Smooth muscle cell (in vitro differentiated cells): Measurements from ENCODE around the gene CRIM1. TPM values are rescaled to one million over a fixed set of nuclear protein-coding genes. Genes with fewer than 3 reads are reported as not detected.

Experiments
- DNase-seq: peaks from one replicate; lab custom pipeline; 2025; ENCODE audit not compliant: unreplicated experiment; lab: John Stamatoyannopoulos, UW
- H2AFZ ChIP-seq: fragments of 200-600 bp; sonication (generic); 2 replicates; pipeline ENCODE4 v1.6.0; 2016; ENCODE audit warnings: antibody characterized with exemption, low read depth, mild to moderate bottlenecking
- H3F3A ChIP-seq: fragments of 200-600 bp; sonication (generic); 2 replicates; pipeline ENCODE4 v1.6.0; 2017; ENCODE audit warnings: antibody characterized with exemption, low read depth
- H3K27ac ChIP-seq: fragments of 200-600 bp; sonication (generic); 2 replicates; pipeline ENCODE4 v1.5.1; 2016; ENCODE audit warnings: low read depth, mild to moderate bottlenecking
- H3K27me3 ChIP-seq: fragments of 200-600 bp; sonication (generic); 2 replicates; pipeline ENCODE4 v1.6.1; 2016; ENCODE audit warnings: low read depth, mild to moderate bottlenecking
- H3K36me3 ChIP-seq: fragments of 200-600 bp; sonication (generic); 2 replicates; pipeline ENCODE4 v1.5.1; 2016; ENCODE audit warnings: low read depth
- H3K4me1 ChIP-seq: fragments of 200-600 bp; sonication (generic); 2 replicates; pipeline ENCODE4 v1.5.1; 2016; ENCODE audit warnings: low read depth
- H3K4me2 ChIP-seq: fragments of 200-600 bp; sonication (generic); 2 replicates; pipeline ENCODE4 v1.6.0; 2016; ENCODE audit warnings: mild to moderate bottlenecking
- H3K4me3 ChIP-seq: fragments of 200-600 bp; sonication (generic); 2 replicates; pipeline ENCODE4 v1.5.1; 2016; ENCODE audit warnings: mild to moderate bottlenecking
- H3K79me2 ChIP-seq: fragments of 200-600 bp; sonication (generic); 2 replicates; pipeline ENCODE4 v1.6.0; 2016; ENCODE audit warnings: low read depth, mild to moderate bottlenecking
- H3K9ac ChIP-seq: fragments of 200-600 bp; sonication (generic); 2 replicates; pipeline ENCODE4 v1.6.0; 2016; ENCODE audit warnings: low read depth
- H3K9me3 ChIP-seq: fragments of 200-600 bp; sonication (generic); replicated peaks from 2 replicates; pipeline ENCODE4 v1.5.1; 2016; ENCODE audit warnings: low read depth
- H4K20me1 ChIP-seq: fragments of 200-600 bp; sonication (generic); 2 replicates; pipeline ENCODE4 v1.6.0; 2016; ENCODE audit warnings: low read depth
- WGBS: methylation state at CpG from one replicate; pipeline ENCODE4 v1.1.7; 2016; ENCODE audit warnings: low lambda C conversion rate; 5-methylcytosine and 5-hydroxymethylcytosine counted together
- polyA plus RNA-seq: library from polyadenylated mRNA; unstranded; fragments of >200 nt; fragmentation: Nextera tagmentation; extraction: Ambion mirVana; gene quantifications from 2 replicates; pipeline ENCODE4 v1.2.1, GENCODE V29; 2016
- total RNA-seq: library from RNA; depleted of rRNA; stranded (reverse); fragments of >200 nt; gene quantifications from 2 replicates; pipeline ENCODE4 v1.2.3, GENCODE V29; 2014
- TF ChIP-seq, protein P1 (sequence below): fragments of 200-600 bp; sonication (generic); IDR thresholded peaks from 2 replicates; pipeline ENCODE4 v1.5.1; 2017; ENCODE audit warnings: borderline replicate concordance, mild to moderate bottlenecking, antibody characterized with exemption; ENCODE audit not compliant: insufficient read depth, poor library complexity, severe bottlenecking

Gene CRIM1
- total and polyA plus RNA-seq, 2 experiments from 2014 or later, result 10.1 to 28.0 TPM

DNA sequence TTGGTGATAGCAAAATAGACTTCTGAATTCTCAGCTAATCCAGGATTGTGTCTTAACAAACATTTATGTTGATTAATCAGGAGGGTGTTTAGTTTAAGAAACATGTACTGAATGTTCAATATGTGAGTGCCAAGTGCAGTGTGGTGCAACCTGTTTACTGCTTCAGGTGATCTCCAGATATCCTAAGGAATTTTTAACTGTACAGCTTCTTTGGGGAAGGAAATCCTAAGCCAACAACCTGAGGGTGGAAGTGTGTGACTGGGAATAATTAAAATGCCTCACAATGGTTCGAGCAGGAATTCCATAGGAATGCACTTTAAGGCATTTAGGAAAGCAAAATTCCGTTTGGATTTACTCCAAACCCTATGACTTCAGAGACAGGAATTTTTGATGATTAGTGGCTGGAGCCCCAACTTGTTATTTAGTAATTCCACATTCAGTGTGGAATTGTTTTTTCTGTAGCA lies 16.4 kb downstream of the CRIM1 start:
- H3F3A ChIP-seq, result peaks cover 5% of the 10 kb centered on the region
- TF ChIP-seq, protein P1, sequence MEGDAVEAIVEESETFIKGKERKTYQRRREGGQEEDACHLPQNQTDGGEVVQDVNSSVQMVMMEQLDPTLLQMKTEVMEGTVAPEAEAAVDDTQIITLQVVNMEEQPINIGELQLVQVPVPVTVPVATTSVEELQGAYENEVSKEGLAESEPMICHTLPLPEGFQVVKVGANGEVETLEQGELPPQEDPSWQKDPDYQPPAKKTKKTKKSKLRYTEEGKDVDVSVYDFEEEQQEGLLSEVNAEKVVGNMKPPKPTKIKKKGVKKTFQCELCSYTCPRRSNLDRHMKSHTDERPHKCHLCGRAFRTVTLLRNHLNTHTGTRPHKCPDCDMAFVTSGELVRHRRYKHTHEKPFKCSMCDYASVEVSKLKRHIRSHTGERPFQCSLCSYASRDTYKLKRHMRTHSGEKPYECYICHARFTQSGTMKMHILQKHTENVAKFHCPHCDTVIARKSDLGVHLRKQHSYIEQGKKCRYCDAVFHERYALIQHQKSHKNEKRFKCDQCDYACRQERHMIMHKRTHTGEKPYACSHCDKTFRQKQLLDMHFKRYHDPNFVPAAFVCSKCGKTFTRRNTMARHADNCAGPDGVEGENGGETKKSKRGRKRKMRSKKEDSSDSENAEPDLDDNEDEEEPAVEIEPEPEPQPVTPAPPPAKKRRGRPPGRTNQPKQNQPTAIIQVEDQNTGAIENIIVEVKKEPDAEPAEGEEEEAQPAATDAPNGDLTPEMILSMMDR, result no peak
- no peaks in the 10 kb centered on the region for H3K36me3 ChIP-seq
- no peak overlapping the region for H2AFZ ChIP-seq
- H3K4me2 ChIP-seq, result peak overlapping the region; percentile 55
- no peak overlapping the region for H3K4me3 ChIP-seq
- H3K9ac ChIP-seq, result no peak overlapping the region
- H3K79me2 ChIP-seq, result peaks cover 54% of the 10 kb centered on the region
- H3K9me3 ChIP-seq, result no peaks in the 10 kb centered on the region
- peaks cover 39% of the 10 kb centered on the region for H3K4me1 ChIP-seq
- H3K27ac ChIP-seq, result peak overlapping the region; percentile 43
- 2% methylated on average over 2 of the region's 2 CpGs for WGBS
- no peak for DNase-seq
- no peaks in the 10 kb centered on the region for H3K27me3 ChIP-seq
- H4K20me1 ChIP-seq, result peaks cover 13% of the 10 kb centered on the region

GRCh38 chr2:36373149-36373926 lies 17.8 kb downstream of the CRIM1 start:
- H3K79me2 ChIP-seq, result peaks cover 42% of the 10 kb centered on the region
- peaks cover 25% of the 10 kb centered on the region for H3K4me1 ChIP-seq
- TF ChIP-seq, protein P1, result no peak
- DNase-seq, result no peak
- H3K27me3 ChIP-seq, result no peaks in the 10 kb centered on the region
- 85% methylated on average over 8 of the region's 8 CpGs for WGBS
- peaks cover 26% of the 10 kb centered on the region for H4K20me1 ChIP-seq
- H3K9ac ChIP-seq, result no peak overlapping the region
- no peak overlapping the region for H3K4me3 ChIP-seq
- H3K36me3 ChIP-seq, result no peaks in the 10 kb centered on the region
- no peaks in the 10 kb centered on the region for H3K9me3 ChIP-seq
- H3F3A ChIP-seq, result no peaks in the 10 kb centered on the region
- H2AFZ ChIP-seq, result no peak overlapping the region
- peak overlapping the region; percentile 50 for H3K4me2 ChIP-seq
- H3K27ac ChIP-seq, result no peak overlapping the region

GRCh38 chr2:36374585-36374984 lies 19.0 kb downstream of the CRIM1 start:
- no peak overlapping the region for H2AFZ ChIP-seq
- no peaks in the 10 kb centered on the region for H3K9me3 ChIP-seq
- H4K20me1 ChIP-seq, result peaks cover 29% of the 10 kb centered on the region
- no peaks in the 10 kb centered on the region for H3F3A ChIP-seq
- no peak overlapping the region for H3K27ac ChIP-seq
- no peaks in the 10 kb centered on the region for H3K36me3 ChIP-seq
- no peak for DNase-seq
- no peak overlapping the region for H3K4me3 ChIP-seq
- H3K4me1 ChIP-seq, result peaks cover 19% of the 10 kb centered on the region
- 69% methylated on average over 3 of the region's 3 CpGs for WGBS
- TF ChIP-seq, protein P1, result no peak
- H3K4me2 ChIP-seq, result no peak overlapping the region
- H3K27me3 ChIP-seq, result no peaks in the 10 kb centered on the region
- H3K9ac ChIP-seq, result no peak overlapping the region
- peaks cover 39% of the 10 kb centered on the region for H3K79me2 ChIP-seq
